Stimulated activated CD4-positive, alpha-beta T cell treated with anti-CD3 and anti-CD28 coated beads, Interleukin-1b, Interleukin-23, amount 100 ng/mL, for 48 hours (primary cell): ENCODE data around the gene PLEKHG3.
A peak's percentile ranks its signal among the peaks of the same experiment; 100 is the strongest.

Experiments
- DNase-seq: peaks from one replicate; pipeline ENCODE4 v3.0.0-alpha.2; 2020

Gene PLEKHG3

DNA sequence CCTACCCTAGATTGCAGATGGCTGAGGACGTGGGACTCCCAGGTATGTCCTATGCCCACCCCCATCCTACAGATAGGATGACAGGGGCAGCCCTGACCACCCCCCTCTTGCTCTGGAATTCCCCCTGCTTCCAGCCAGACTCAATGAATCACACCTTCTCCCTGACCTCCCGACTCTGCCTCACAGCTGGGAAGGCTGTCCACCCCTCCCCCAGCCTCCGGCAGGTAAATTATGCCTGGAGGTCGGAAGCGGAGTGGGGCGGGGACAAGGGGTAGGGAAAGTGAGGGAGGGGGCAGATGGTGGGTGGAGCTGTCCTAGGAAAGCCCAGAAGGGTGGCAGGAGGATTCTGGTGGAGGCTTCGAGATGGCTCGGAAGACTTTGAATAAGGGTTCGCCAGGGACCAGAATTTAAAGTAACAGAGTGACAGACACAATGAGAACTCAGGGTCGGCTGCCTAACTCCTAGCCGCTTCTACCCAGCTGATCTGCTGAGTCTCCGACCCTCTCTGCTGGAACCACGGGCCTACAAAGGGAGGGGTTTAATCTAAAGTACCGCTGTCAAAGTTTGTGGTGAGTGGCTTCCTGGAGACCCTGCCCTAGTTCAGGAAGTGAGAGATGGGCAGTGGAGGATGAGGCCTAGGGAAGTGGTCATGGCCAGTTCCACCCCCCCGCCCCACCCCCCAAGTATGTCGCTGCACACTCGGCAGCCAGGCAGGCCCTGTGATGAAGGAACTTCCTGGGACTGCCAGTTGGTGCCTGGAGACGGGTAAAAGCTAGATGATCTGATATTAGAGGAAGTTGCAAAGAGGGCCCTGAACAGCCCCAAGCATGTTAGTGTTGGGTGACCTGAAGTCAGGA lies 4.2 kb downstream of the PLEKHG3 start:
- DNase-seq, result no peak

DNA sequence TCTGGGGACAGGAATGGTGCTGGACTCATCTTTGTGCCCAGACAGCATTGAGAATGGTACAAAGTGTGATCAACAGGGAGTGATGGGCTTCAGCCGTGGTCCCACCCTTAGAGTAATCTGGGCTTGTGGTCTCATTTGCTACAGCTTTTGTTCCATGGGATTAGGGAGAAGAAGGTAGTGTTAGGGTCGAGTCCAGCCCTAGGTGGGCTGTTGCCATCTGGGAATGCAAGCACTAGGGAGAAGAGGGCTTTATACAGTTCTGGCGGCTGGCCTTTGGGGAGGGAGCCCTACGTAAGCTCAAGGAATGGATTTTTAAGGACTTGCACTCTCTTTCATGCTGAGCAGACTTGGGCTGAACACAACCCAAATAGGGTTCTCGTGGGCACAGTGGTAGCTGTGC lies 4.9 kb downstream of the PLEKHG3 start:
- no peak for DNase-seq

DNA sequence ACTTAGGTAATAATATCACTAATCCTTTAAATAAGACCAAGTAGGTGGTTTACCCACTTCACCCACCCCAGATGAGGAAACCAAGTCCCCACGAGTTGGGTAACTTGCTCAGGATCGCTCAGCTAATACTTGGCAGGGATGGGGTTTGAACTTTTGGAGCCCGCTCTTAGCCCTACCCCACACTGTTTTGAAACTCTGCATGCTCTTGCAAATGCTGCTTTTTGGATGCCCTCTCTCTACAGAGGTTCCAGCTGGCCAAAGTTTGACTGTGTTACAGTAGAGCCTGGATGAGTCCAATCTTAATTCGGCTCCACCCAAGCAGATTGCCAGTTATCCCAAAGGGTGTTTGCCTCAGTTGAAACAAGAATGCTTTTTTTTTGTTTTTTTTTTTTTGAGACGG lies 6.8 kb downstream of the PLEKHG3 start:
- DNase-seq, result no peak

DNA sequence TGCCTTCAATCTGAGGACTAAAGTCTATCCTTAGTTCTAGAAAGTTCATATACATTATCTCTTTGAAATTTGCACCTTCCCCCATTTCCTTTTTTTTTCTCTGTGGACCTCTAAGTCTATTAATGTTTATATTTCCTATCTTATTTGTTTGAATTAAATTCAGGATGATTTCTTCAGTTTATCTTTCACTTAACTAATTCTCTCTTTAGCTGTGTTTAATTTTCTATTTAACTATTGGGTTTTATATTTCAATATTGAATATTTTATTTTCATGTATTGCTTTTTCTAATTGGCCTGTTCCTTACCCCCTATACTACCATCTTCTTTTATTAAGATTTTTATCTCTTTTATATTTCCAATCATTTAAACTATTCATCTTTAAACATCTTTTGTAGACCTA lies 9.5 kb downstream of the PLEKHG3 start:
- DNase-seq, result no peak

DNA sequence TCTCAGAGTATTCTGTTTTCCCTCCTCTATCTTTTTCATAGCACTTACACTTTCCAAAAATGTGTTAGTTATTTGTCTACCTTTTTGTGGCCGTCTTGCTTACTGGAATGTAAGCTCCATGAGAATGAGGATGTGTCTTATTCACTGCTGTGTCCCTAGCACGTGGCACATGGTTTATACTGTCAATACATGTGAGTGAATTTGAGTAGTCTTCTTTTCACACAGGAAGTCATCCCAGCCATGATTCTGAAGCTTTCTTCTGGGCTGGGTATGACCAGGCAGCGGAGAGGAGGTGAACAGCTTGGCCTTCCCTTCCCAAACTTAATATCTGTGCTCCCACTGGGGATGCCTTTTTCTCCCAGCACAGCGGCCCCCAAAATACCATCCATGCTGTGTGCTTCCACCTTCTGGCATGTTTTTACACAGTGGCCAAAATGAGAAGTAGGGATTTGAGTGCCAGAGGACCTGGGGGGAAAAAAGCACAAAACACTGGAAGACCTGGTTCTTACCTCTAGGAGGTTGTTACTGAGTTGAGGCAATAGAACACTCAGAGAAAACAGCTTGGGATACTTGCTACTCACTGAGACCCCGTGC lies 10.3 kb downstream of the PLEKHG3 start:
- DNase-seq, result no peak

DNA sequence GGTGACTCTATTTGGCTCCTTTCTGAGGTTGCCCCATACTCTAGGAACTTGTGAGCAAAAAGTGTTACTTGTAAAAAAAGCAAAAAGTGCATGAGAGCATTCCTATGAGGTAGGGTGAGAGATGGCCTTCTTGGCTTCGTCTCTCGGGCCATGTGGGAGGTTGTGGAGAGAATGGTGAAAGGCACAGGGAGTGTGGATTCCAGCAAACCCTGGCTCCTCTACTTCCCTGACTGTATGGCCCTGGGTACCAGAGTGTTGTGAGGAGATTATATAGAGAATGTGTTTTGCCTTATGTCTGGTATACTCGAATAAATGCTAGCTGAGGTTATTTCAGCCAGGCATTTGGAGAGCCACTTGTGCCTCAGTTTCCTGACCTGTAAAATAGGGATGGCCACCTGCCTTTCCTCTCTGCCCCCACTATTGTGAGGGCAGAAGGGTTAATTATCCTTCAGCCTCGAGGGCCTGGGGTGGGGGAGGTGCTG lies 11.0 kb downstream of the PLEKHG3 start:
- DNase-seq, result no peak

DNA sequence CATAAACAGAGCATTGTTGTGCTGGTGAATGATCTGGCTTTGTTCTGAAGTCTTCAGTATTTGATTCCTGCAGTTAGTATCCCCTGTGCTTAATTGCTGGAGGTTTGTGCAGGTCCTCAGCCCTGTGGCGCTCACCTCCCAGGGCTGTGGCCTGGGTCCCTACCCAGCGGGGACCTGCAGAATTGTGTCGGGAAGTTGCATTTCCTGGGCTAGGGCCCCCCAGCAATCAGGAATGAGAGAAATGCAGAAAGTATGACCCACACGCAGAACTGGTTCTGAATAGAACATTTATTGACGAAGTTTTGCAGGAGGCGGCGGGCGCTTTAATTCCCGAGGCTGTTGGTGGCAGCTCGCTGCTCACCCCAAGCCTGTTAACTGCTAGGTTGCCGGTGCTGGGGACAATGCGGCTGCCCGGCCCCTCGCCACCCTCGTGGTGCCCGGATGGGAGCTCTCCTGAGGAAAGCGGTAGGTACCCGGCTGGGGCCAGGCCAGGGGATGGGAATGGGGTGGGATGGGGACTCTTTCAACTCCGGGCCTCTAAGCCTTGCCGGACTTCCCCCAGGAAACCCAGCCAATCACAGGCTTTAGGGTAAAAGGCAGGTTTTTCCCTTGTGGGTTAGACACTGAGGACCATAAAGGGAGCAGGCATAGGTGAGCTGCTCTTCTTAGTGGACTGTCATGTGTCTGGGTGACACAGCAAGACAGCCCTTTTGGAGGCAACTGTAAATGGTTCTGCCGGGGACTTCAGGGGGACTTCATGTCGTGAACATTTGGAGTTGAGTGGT lies 11.6 kb downstream of the PLEKHG3 start:
- no peak for DNase-seq

DNA sequence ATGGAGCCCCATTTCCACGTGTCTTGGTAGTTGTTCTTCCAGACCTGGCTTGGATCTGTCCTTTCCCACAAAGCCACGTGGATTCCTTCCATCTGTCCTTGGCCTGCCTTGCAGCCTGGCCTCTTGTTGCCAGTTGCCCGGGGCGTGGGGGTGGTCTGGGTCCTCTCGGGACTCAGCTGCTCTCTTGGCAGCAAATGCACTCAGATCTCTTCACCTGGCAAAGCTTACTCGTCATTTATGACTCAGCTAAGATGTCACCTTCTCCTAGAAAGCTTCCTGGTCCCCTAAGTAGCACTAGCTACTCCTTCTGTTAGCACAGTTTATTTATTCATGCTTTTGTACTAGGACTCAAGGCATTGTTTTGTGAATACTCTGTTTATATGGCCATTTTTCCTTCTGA lies 13.6 kb downstream of the PLEKHG3 start:
- no peak for DNase-seq

DNA sequence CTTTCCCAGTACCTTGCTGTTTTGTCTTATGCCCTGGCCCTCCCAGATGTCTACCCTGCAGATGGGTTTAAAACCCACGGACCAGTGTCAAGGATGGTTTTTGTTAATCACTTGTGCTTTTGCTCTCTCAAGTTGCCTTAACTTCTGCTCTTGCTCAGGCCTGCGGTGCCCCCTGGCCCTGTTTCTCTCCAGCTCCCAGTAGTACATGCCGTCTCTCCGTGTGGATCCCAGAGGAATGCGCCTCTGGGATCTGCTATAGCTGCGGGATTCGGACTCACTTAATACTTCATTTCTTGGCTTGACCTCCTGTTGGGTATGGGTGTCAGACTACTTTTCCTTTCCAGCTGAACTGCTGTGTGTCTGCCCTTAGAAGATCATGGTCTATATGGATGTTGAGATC lies 14.5 kb downstream of the PLEKHG3 start:
- DNase-seq, result no peak

DNA sequence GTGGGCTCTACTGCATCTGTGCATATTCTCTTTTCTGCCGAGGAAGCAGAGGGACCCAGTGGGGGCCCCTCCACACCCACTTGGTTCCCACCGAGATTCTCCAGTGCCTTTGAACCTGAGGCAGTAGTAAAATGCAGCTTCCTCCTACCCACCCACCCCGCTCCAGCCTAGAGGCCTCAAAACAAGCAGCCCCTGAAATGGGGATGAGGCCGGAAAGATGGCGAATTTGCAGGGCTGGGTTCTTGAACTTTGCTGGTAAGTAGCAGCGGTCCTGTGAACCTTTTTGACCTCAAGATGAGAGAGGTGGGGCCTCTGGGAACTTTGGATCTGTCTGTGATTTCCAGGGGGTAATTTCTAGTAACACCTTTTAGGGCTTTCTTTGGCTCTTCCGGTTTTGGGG lies 15.4 kb downstream of the PLEKHG3 start:
- no peak for DNase-seq

DNA sequence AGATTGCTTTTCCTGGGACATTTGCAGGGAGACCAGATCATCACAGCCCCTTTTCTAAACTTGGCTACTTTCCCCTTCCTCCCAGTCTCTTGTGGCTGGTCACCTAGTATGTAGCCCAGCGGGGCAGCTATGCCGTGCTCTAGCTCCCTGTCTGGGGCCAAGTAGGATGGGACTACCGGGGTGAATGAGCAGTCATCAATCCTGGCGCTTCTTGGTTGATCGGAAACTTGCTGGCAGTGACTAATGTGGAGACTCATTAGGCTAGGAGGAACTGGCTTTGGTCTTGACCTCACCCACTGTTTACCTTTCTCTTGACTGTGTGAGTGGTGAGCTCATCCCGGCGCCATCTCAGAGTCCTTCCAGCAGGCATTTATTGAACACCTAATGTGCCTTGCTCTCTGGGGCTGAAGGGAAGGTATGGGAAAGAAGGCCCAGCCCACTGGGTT lies 15.9 kb downstream of the PLEKHG3 start:
- DNase-seq, result no peak

DNA sequence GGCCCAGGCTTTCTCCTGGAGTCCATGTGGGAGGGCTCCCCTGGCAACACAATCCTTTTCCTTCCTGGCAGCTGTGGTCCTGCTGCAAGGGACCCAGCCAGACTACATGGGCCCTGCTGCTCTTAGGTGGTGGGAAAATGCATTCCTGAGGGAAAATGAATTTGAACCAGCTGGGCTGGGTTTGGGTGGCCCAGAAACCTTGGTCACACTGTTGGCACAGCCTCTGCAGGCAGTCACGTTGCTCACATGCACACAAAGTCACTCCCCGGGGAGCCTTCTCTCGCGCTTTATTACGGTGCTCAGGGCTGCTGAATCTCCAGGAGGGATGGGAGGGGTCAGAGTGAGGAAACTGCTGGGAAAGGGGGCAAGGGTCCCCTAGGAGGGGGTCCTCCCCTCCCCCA lies 17.2 kb downstream of the PLEKHG3 start:
- DNase-seq, result no peak

DNA sequence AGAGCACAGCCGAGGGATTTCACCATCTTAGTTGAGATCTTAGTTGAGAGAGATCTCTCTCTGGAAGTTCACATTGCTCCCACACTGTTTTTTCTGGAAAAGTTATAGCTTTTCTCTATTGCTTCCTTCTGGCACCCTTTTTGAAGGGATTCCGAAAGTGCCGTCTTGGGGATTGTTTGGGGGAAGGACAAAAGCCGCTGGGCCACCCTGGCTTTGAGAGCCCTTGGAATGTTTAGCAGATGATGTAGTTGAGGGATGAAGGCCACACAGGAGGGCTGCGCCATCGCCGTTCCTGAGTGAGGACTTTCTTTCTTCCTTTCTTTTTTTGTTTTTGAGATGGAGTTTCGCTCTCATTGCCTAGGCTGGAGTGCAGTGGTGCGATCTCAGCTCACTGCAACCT lies 17.7 kb downstream of the PLEKHG3 start:
- no peak for DNase-seq

DNA sequence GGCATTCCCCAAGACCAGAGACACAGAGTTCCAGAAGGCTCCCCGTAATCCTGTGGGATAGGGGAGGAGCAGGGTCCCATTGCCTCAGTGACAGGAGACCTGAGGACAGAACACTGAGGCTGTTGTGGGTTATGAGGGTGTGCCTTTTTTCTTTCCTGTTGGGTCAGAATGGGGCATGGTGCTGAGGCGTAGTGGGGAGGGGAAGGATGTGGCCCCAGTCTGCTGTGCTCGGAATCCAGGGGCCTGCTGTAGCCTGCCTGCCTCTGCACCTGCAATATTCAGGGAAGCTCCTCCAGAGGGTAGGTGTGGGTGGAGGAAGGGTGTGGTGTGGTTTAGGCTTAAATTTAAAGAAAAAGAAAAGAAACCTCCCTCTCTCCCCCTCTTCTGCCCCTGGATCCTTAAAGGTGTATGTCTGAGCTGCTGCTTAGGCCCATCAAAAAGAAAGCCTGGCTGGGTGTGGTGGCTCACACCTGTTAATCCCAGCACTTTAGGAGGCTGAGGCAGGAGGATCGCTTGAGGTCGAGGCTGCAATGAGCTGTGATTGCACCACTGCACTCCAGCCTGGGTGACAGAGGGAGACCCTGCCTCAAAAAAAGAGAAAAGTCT lies 18.7 kb downstream of the PLEKHG3 start:
- DNase-seq, result no peak

DNA sequence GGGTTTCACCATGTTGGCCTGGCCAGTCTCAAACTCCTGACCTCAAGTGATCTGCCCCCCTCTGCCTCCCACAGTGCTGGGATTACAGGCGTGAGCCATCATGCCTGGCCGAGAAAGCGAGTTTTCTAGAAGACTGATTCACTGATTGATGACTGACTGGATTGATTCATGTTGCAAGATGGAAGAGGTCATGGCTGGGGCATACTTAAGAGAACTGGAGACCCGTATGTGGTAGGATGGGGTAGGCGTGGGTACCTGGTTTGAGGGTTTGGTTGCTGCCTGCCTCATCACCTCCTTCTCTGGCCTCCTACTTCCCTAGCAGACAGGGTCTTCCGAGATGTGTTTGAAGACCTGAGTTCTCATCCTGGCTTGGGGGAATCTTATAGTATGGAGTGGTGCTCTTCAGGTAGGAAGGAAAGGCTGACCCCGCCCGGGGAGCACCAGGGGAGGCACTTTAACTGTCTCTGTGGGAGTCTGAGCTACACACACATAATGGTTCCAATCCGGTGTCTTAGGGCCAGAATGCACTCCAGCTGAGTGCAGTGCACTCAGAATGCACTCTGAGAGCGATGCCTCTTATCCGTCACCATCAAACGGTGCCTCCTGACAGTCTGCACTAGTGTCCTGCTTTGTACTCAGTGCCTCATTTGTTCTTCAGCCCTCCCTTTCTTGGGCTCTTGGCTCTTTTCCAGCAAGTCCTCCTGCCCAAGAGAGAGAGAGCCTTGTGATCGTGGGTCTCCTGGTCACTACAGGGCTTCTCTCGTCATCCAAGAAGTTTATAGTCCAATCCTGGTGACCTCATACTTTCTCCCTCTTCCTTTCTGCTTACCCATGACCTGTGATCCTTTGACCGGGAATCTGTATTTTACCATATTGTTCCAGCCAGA lies 19.7 kb downstream of the PLEKHG3 start:
- no peak for DNase-seq

DNA sequence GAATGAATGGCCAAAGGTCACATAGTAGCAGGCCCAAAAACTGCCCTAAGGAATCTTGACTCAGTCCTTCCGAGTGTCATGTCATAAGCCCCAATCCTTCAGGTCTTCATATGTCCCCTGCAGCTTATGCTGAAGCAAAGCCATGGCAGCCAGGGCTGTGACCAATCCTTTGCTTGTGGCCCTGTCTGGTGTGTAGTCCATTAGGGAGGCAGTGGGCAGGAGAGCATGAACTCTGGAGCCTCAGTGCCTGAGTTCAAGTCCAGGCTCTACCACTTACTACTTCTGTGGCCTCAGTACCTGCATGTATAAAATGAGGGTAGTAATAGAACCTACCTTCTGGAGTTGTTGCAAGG lies 20.3 kb downstream of the PLEKHG3 start:
- no peak for DNase-seq

DNA sequence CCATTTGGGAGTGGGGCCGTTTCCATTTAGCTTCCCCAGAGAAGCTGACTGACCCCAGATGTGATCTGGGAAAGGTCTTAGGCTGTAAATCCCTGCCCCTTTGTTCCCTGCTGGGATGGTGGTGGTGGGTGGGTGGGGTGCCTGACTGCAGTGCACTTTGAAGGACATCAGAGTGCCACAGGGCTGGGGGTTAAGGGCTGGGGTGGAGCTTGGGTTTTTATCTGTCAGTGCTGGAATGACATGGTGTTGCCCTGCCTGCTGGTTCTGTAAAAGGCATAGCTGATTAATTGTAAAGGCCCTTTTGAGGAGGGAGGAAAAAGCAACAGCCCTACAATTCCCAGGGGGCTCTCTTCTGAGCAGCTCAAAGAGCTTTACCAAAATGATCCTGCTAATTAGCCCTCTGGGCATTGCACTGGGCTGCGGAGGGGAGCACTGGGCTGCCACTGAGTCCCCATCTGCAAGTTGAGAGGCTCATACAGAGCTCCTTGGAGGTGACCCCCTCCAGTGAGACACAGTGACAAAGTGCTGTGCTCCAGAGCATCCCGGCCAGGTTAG lies 21.1 kb downstream of the PLEKHG3 start:
- DNase-seq, result no peak

DNA sequence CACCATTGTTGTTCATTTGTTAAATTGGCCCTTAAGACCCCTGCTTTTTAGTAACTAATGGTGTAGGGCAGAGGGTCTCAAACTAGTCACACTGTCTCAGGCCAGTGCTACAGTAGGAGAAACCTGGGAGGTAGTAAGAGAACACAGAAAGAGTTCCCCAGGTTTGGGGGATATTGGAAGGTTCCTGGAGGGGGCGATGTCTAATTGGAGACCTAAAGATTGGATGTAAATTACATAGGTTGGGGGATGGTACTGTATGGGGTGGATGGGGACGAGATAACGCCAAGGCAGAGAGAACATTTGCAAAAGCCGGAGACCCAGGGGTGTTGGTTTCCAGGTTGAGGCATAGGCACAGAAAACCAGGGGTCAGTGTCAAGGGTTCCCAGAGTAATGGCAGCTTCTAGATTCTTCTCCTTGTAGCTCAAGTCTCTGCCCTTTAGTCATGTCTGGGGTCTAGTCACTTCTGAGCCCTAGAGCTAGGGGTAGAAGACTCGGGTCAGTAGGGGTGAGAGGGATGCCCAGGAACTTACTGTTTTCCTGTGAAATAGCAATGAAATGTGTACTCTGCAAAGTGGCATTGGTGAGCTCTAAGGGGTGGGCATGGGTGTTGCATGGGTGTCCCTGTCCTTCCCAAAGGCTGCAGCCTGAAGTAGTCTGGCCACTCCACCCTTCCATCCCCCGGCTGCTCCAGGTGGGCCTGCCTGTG lies 21.8 kb downstream of the PLEKHG3 start:
- DNase-seq, result no peak

DNA sequence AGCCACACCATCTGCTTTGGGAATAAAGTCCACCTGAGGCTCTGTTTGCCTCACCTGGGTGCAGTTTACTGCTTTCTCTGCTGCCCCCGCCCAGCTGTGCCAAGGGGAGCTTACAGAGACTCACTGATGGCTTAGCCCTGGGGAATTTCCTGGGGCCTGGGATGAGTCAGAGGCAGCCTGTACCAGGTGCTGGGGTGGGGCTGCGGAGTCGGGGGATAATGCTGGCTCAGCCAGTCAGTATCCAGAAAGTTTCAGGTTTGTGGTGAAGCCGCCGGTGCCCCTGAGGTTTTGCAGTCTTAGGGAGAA lies 22.3 kb downstream of the PLEKHG3 start:
- DNase-seq, result peak; percentile 35

DNA sequence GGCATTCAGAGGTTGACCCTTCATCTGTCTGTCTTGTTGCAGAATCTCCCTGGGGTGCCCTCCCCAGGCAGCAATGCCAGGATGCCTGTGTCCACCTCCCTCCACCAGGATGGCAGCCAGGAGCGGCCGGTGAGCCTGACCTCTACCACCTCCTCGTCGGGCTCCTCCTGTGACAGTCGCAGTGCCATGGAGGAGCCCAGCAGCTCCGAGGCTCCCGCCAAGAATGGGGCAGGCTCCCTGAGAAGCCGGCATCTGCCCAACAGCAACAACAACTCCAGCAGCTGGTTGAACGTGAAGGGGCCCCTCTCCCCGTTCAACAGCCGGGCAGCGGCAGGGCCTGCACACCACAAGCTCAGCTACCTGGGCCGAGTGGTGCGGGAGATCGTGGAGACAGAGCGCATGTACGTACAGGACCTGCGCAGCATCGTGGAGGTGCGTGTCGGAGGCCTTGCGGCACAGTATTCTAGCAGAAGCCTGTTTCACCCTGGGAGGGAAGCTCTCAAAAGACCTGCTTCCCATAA lies 23.4 kb downstream of the PLEKHG3 start:
- DNase-seq, result no peak

DNA sequence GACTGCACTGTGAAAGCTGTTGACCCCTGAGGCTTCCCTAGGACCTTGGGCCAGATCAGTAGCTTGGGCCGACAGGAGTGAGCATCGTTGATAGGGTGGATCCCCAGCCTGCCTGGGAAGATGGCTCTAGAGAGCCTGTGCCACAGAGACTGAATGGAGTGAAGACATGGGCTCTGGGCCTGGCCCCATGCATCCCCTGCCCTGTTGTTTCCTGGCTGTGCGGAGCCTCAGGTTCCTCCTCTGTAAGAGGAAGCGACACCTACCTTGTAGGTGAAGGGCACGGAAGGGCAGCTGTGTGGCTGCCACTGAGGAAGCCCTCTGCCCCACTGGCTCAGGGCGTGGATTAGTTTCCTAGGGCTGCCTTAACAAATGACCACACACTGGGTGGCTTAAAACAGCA lies 23.9 kb downstream of the PLEKHG3 start:
- no peak for DNase-seq
